NCI-H446 (cell line): Measurements from ENCODE around the gene FOXF2.
A peak's percentile ranks its signal among the peaks of the same experiment; 100 is the strongest.

Experiments used
- DNase-seq, 2 experiments: peaks; one replicate each; lab custom pipeline; 2025; lab: John Stamatoyannopoulos, UW

Gene FOXF2

GRCh38 chr6:1390946-1391799 is 1.8 kb downstream of the FOXF2 start:
- DNase-seq, result no peak

- no peak for DNase-seq
Measured at GRCh38 chr6:1391800-1392309, 2.5 kb downstream of the FOXF2 start.

- DNase-seq, result no peak
Measured at GRCh38 chr6:1392813-1393640, 3.7 kb downstream of the FOXF2 start.

DNA sequence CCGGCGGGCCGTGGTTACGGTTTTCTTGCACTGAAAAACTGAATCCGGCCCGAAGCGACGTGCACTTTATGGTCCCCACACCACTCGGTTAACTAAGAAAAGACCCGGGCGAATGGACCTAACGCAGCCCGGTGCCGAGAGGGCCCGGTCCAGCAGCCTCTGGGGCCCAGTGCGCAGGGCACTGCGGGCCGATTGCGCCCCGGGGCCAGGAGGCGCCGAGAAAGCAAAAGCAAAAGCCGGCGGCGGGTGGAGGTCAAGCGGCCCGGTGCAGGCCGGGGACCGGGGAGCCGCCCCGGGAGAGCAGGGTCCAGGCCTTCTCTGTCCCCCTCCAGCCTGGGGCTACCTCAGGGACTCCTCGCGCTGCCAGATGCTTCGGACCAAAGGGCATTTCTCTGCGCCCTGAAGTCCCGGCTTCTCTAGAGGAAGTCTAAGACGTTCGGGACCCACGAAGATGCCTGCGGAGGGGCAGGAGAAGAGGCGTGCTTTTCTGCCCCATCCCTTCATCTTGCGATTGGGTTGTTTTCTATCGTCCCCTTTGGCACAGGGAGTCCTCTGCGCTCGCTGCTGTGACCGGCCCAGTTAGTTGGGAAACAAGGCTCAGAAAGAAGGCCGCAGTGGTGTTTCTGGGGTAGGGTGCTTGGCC is 4.4 kb downstream of the FOXF2 start:
- no peak for DNase-seq

DNA sequence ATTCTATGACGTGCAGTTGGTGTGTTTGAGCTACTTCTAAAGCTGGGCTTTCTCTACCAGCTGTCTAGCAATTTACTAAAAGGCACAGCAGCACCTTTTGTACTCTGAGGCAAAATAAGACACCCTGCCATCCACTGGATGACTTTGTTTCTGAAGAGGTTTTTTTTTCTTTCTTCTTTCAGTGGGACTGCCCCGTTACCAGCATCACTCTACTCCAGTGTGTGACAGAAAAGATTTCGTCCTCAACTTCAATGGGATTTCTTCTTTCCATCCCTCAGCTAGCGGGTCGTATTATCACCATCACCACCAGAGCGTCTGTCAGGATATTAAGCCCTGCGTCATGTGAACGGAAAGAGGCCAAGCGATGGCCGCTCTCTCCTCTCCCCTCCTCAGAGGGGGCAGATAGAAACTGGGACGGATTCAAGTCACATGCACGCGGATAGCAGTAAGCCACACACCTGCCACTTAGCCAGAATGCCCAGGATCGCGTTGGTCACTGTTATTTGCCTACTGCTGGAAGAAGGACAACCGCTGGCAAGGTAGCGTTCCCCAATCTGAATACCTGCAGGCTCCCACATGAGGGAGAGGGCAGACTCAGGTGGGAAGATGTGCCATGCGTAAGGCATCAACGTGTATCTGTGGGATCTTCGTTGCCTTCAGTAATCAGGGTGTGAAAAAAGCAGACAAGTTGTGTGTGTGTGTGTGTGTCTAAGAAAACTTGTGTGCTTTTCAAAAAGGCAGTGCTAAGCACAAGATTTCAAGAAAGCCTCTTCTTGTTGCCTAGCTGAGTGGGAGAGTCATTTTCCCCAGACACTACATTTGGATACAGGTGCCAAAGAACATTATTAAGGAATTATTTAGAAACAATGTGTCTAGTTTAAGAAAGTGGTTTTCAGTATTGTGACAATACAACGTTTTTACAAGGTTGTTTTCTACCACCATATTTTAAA is 5.4 kb downstream of the FOXF2 start:
- no peak for DNase-seq

- DNase-seq, result no peak
Measured at GRCh38 chr6:1395506-1395905, 6.1 kb downstream of the FOXF2 start.

DNA sequence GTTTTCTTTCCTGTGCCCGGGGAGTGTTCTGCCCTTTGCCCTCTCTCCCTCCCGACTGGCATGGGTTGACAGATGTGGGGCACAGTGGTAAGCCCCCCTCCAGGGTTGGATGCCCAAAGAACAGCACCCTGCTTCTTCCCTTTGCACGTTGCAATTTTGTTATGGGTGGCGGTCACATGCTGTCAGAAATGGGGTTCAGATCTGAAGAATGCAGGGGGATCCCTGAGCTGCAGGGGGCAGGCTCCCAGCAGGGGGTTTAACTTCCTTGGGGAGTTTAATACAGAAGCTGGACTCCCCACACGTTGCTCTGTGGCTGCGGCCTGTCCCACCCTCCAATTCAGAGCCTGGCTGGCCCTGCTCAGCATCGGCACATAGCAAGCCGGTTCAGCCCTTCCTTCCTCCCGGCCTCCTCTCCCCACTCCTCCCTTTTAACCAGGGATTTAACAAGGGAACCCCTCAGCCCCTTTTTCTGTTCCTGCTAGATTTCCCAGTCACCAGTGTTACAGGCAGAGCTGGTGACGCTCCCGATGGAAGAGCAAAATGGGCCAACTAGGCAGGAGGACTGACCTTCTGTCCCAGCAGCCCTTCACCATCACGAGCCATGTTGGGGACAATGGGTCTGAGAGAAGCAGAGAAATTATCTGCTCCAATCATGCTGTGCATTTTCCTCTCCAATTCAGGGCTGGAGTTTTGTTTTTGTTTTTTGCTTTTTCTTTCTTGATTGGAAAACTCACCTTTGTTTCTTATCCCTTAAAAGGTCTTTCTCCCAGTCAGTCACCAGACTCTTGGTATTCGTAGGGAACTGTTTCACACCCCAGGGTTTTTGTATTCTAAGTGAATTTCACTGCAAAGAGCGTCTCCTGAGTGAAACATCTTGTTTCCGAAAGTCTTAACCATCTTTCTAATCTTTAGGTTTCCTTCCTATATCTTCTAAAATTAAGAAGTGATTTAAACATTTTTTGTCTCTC is 6.8 kb downstream of the FOXF2 start:
- DNase-seq, result no peak

DNA sequence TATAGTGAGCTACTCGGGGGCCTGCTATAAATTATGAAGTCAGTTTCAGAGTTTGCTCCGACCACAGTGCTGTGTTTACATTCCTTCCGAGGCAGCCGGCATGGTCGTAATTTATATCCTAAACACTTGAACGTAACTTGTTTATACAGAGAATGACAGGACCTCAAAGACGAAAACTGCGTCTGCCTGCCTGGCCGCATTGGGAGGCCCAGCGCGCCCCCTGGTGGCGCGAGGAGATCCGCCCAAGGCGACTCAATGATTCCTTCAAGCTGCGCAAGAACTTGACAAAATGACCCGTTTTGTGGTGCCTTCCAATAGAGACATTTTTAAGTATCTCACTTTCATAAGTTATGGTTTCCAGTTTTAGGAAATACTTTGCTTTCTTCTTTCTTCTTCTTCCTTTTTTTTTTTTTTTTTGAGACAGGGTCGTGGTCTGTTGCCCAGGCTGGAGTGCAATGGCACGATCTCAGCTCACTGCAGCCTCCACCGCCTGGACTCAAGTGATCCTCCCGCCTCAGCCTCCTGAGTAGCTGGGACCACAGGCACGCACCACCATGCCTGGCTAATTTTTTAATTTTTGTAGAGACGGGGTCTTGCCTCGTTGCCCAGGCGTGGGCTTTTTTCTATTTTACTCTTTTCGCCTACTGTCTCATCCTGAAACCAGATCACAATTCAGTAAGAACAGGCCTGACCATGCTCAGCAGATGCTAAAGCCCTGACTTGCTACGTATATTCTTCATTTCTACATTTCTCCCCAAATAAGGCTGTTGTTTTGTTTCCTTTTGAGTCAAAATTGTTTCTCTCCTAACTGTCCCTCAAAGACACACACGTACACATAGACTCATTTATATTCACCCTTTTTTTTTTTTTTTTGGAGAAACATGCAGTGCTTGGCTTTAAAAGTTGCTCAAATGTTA is 7.8 kb downstream of the FOXF2 start:
- peak; percentile 39 to 73 for DNase-seq

GRCh38 chr6:1399085-1399780 is 9.9 kb downstream of the FOXF2 start:
- DNase-seq, result no peak

DNA sequence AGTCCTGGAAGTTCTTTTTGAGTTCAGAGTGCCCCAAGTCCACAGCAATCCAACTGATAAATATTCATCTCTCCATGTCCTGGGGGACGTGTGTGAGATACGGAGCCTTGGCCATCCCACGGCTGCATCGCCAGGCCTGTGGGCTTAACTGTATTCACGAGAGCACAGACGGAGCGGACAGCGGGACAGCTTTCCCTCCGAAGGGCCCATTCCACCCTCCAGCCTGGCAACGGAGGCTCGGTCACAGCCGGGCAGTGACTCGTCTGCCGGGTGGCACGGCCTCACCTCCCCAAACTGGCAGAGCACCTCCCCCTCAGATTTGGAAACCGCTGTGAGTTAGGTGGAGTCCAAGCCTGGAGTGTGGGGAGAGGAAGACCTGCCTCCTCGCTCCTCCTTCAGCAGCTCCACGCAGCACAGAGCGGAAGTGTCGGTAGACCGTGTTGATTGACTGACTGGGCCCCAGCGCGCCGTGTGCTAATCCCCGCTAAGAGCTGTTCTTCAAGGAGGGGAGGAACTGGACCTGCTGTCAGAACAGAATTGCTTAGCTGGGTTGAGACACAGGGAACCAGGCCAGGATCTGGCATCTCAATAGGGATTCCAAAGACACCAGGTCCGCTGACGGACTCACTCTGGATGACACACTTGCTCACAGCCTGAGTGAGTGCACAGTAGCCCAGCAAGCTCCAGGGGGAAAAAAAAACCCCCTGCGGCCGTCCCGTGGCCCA is 10.9 kb downstream of the FOXF2 start:
- no peak for DNase-seq

DNA sequence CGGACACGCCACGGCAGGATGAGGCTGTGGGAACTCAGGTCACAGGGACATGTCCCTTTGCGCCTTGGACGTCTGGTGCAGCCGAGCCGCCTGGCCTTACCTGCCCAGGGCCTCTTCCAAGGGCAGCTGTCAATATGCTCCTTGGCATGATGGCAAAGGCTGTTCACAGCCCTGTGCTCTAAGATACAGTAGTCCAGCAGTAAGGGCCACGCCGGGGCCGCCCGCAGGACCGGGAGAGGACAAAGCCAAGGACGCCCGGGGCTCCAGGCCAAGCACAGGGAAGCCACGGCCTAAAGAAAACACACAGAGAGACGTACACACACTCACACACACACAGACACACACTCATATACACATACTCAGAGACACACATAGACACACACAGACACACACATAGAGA is 13.0 kb downstream of the FOXF2 start:
- no peak for DNase-seq

DNA sequence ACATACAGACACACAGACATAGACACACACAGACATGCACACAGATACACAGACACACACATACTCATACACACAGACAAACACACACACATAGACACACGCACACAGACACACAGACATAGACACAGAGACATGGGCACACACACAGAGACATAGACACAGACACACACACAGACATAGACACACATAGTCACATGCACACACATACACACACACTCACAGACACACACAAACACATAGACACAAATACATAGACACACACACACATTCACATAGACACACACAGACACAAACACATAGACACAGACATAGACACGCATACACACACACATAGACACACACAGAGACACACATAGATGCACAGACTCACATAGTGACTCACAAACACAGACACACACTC is 13.5 kb downstream of the FOXF2 start:
- no peak for DNase-seq

DNA sequence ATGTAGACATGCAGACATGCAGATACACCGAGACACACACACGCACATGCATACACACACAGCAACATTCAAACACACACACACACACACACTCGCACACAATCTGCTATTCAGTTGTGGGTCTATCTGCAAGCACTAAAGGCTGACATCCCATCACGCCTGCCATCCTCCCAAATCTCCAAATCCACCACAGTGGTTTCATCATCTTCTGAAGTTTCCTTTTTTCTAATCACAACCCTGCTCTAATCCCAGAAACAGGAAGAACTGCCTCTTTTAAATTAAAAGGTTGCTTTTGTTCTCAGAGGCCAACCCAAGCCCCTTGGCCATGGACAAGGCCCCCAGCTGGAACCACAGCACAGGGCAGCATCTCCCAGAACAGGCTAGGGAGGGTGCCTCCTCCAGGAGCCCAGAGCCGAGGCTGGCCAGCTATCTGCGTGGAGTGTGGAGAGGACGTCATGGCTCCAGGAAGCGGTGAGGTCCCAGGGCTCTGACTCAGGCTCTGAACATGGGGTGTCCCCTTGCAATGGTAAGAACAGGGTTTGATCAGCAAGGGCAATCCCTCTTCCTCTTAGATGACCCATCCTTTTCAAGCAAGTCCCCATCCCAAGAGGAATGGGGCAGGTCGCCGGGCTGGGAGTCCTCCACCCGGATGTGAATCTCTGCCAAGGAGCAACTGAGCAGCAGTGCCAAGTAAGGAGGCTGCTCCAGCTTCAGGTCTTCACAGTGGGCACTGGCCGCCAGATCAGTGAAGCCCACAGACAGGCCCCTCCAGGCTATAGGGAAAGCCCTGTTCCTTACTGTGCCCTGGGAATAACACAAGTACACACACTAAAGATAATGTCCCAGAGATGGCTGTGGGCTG is 14.7 kb downstream of the FOXF2 start:
- DNase-seq, result no peak

GRCh38 chr6:1404713-1405098 is 15.3 kb downstream of the FOXF2 start:
- DNase-seq, result no peak

DNA sequence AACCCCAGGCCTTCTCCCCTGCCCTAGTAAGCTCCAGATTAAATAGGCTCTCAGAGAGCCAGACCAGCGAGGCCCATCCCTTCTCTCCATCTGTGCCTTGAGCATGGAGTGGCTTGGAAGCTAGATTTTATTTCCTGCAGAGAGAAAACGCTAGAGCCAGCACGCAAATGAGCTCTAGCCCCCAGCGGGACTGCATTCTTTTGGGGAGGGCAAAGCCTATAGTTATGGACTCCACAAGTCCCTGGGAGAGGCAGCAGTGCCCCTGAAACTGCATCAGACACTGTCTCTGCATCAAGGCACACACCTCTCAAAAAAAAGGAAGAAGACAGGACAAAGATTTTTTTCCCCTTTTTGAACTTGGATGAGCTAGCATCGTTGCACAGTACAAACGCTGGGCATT is 15.8 kb downstream of the FOXF2 start:
- DNase-seq, result no peak

GRCh38 chr6:1406306-1407072 is 17.1 kb downstream of the FOXF2 start:
- DNase-seq, result no peak
